ENCODE measurements around the gene RTL1.

The RTL1 gene

GRCh38 chr14:100881211-100882025 is 22.1 kb downstream of the RTL1 start:
- no peak for DNase-seq

GRCh38 chr14:100880271-100881101 is 23.0 kb downstream of the RTL1 start:
- DNase-seq, result no peak

GRCh38 chr14:100879782-100880181 is 23.7 kb downstream of the RTL1 start:
- no peak for DNase-seq

- no peak for DNase-seq
Observed at GRCh38 chr14:100879194-100879593, 24.3 kb downstream of the RTL1 start.

GRCh38 chr14:100878271-100879146 is 25.0 kb downstream of the RTL1 start:
- DNase-seq, result no peak

GRCh38 chr14:100875861-100876590 is 27.5 kb downstream of the RTL1 start:
- DNase-seq, result no peak

- no peak for DNase-seq
Observed at GRCh38 chr14:100875126-100875525, 28.4 kb downstream of the RTL1 start.

- DNase-seq, result no peak
Observed at GRCh38 chr14:100874411-100875091, 29.0 kb downstream of the RTL1 start.

- DNase-seq, result no peak
Observed at GRCh38 chr14:100874051-100874410, 29.5 kb downstream of the RTL1 start.

GRCh38 chr14:100873096-100873482 is 30.4 kb downstream of the RTL1 start:
- DNase-seq, result no peak

GRCh38 chr14:100872259-100873095 is 31.0 kb downstream of the RTL1 start:
- DNase-seq, result no peak

GRCh38 chr14:100871234-100872186 is 32.0 kb downstream of the RTL1 start:
- no peak for DNase-seq

GRCh38 chr14:100868621-100869370 is 34.7 kb downstream of the RTL1 start:
- no peak for DNase-seq

GRCh38 chr14:100867631-100868315 is 35.7 kb downstream of the RTL1 start:
- no peak for DNase-seq

- no peak for DNase-seq
Observed at GRCh38 chr14:100866666-100867630, 36.6 kb downstream of the RTL1 start.

- DNase-seq, result no peak
Observed at GRCh38 chr14:100865682-100866591, 37.6 kb downstream of the RTL1 start.
